Suprapubic skin (tissue), 4 donors: Measurements from ENCODE around the gene NBEA.

ENCODE experiments used
- POLR2A ChIP-seq, 2 donors: fragments of 450-650 bp; IDR thresholded peaks; one replicate each; pipeline ENCODE4 v1.6.1; 2017; ENCODE audit warnings: antibody characterized with exemption in 2 of 2, mild to moderate bottlenecking in 2 of 2, moderate library complexity in 2 of 2
- POLR2AphosphoS5 ChIP-seq, 3 donors: sonication (generic); formaldehyde crosslinking; IDR thresholded peaks; one replicate each; pipeline ENCODE4 v1.6.1; 2017; ENCODE audit warnings: antibody characterized with exemption in 3 of 3

DNA sequence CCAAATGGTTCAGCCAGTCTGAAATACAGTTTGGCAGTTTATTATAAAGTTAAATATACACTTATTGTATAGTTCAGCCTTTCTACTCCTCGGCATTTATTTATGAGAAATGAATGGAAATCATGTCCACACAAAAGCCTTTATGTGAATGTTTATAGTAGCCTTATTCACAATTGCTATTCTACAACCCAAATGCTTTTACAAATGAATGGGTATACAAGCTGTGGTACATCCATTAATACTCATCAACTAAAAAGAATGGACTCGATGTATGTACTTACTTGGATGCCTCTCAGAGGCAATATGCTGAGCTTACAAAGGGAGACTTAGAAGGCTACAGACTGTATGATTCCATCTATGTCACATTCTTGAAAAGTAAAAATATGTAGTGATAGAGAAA, 150.7 kb downstream of the NBEA start:
- TF ChIP-seq POLR2AphosphoS5 (IDR thresholded peaks at IDR 0.05) (no peak), POLR2A (IDR thresholded peaks at IDR 0.05) (no peak)
